Gastroesophageal sphincter (tissue), 4 donors: ENCODE data around the gene TCHHL1. TPM values are rescaled to one million over a fixed set of nuclear protein-coding genes. Genes with fewer than 3 reads are reported as not detected.
A peak's percentile ranks its signal among the peaks of the same experiment; 100 is the strongest.

Source experiments
- ATAC-seq: fragments of 150-250 bp; one replicate; pipeline ENCODE4 v1.9.1; 2016; ENCODE audit warnings: mild to moderate bottlenecking, moderate library complexity
- H3K27ac ChIP-seq, 4 donors: fragments of 200-600 bp; sonication (generic) in 3 of 4; 1 replicate in 3 of 4; 2 replicates in 1 of 4; pipeline ENCODE4 v1.5.1; 2016 to 2019
- H3K27me3 ChIP-seq: fragments of 200-600 bp; sonication (generic); one replicate; pipeline ENCODE4 v1.5.1; 2019
- H3K36me3 ChIP-seq, 2 donors: fragments of 200-600 bp; sonication (generic); one replicate each; pipeline ENCODE4 v1.5.1; 2019; ENCODE audit warnings: control low read depth in 1 of 2
- H3K4me1 ChIP-seq, 3 donors: fragments of 200-600 bp; sonication (generic); 1 replicate in 2 of 3; 2 replicates in 1 of 3; pipeline ENCODE4 v1.5.1; 2016 to 2019; ENCODE audit warnings: control low read depth in 2 of 3
- H3K4me3 ChIP-seq, 2 donors: fragments of 200-600 bp; sonication (generic); one replicate each; pipeline ENCODE4 v1.5.1; 2019; ENCODE audit warnings: mild to moderate bottlenecking in 1 of 2, moderate library complexity in 1 of 2
- H3K9me3 ChIP-seq, 3 donors: fragments of 200-600 bp; sonication (generic); one replicate each; pipeline ENCODE4 v1.5.1; 2017 to 2019; ENCODE audit warnings: control low read depth in 2 of 3
- CTCF ChIP-seq, 4 experiments: fragments of 200-600 bp in 2 of 4; fragments of 450-650 bp in 2 of 4; sonication (generic) in 1 of 4; IDR thresholded peaks; one replicate each; pipeline ENCODE4 v1.5.1; 2017 to 2019; ENCODE audit warnings: antibody characterized with exemption in 4 of 4, mild to moderate bottlenecking in 2 of 4, moderate library complexity in 2 of 4
- EP300 ChIP-seq: sonication (generic); formaldehyde crosslinking; IDR thresholded peaks from one replicate; pipeline ENCODE4 v1.6.1; 2017; ENCODE audit warnings: antibody characterized with exemption, mild to moderate bottlenecking
- POLR2A ChIP-seq, 2 donors: fragments of 450-650 bp; IDR thresholded peaks; one replicate each; pipeline ENCODE4 v1.6.1; 2017; ENCODE audit warnings: antibody characterized with exemption in 2 of 2, mild to moderate bottlenecking in 2 of 2, moderate library complexity in 1 of 2
- POLR2AphosphoS5 ChIP-seq: sonication (generic); formaldehyde crosslinking; IDR thresholded peaks from one replicate; pipeline ENCODE4 v1.6.1; 2017; ENCODE audit warnings: antibody characterized with exemption
- WGBS, 2 donors: methylation state at CpG; one replicate each; pipeline ENCODE4 v1.1.5; 2018; ENCODE audit warnings: low coverage in 1 of 2; 5-methylcytosine and 5-hydroxymethylcytosine counted together
- total RNA-seq, 4 donors: library from RNA; depleted of rRNA; stranded (reverse); fragments of >200 nt; gene quantifications; one replicate each; pipeline ENCODE4 v1.1.0, GENCODE V29; 2016

The TCHHL1 gene
- total RNA-seq, 4 donors from 2014 or later = not detected

GRCh38 chr1:152115344-152115743 is 26.5 kb upstream of the TCHHL1 start, which contains the start of gene TCHH:
TCHH (minus strand) TSS chr1:152115444; CDS start chr1:152114080, 1,364 bp downstream.
- no peak for ATAC-seq
- Histone ChIP-seq H3K36me3 (no peaks in the 10 kb centered on the region), H3K4me3 (no peak within 1 kb of the TSS), H3K27ac (no peak within 1 kb of the TSS), H3K9me3 (no peaks in the 10 kb centered on the region), H3K4me1 (peaks cover 0 to 26% (median 19%) of the 10 kb centered on the region in 3 donors), H3K27me3 (peaks cover 86% of the 10 kb centered on the region)
- 46 to 53% methylated on average over 4 of the region's 4 CpGs for WGBS, 2 donors
- TF ChIP-seq CTCF (IDR thresholded peaks at IDR 0.05) (no peak), EP300 (no peak), POLR2AphosphoS5 (no peak), POLR2A (IDR thresholded peaks at IDR 0.05) (no peak)

- TF ChIP-seq CTCF (IDR thresholded peaks at IDR 0.05) (no peak), POLR2A (IDR thresholded peaks at IDR 0.05) (no peak), POLR2AphosphoS5 (no peak), EP300 (no peak)
- no peak for ATAC-seq
- peaks cover 0 to 49% (median 28%) of the 10 kb centered on the region in 3 donors for H3K4me1 ChIP-seq
- H3K27me3 ChIP-seq = peaks cover 96% of the 10 kb centered on the region
- peaks cover 0 to 14% (median 0%) of the 10 kb centered on the region in 3 donors for H3K9me3 ChIP-seq
- WGBS, 2 donors = 20 to 59% methylated on average over 3 to 13 of the region's 13 CpGs
- H3K36me3 ChIP-seq = no peaks in the 10 kb centered on the region
- H3K4me3 ChIP-seq = no peak overlapping the region
- no peak overlapping the region for H3K27ac ChIP-seq
These were observed 24.1 kb upstream of the TCHHL1 start for GRCh38 chr1:152112885-152113432.

GRCh38 chr1:152112101-152112884 is 23.4 kb upstream of the TCHHL1 start:
- H3K27ac ChIP-seq = no peak overlapping the region
- peaks cover 98% of the 10 kb centered on the region for H3K27me3 ChIP-seq

GRCh38 chr1:152111515-152111968 is 22.7 kb upstream of the TCHHL1 start:
- Histone ChIP-seq H3K9me3 (peaks cover 0 to 23% (median 0%) of the 10 kb centered on the region in 3 donors), H3K36me3 (no peaks in the 10 kb centered on the region), H3K27me3 (peaks cover 100% of the 10 kb centered on the region), H3K4me1 (peaks cover 0 to 55% (median 28%) of the 10 kb centered on the region in 3 donors), H3K4me3 (peak overlapping the region; percentile 15 to 54), H3K27ac (no peak overlapping the region)
- TF ChIP-seq EP300 (no peak), CTCF (IDR thresholded peaks at IDR 0.05) (no peak), POLR2A (IDR thresholded peaks at IDR 0.05) (no peak), POLR2AphosphoS5 (no peak)
- no peak for ATAC-seq
- 1% methylated on average over 37 to 39 of the region's 44 CpGs for WGBS, 2 donors

More at GRCh38 chr1:152112101-152112884, 23.4 kb upstream of the TCHHL1 start:
- Histone ChIP-seq H3K4me1 (peaks cover 0 to 55% (median 28%) of the 10 kb centered on the region in 3 donors), H3K36me3 (no peaks in the 10 kb centered on the region), H3K9me3 (peaks cover 0 to 20% (median 0%) of the 10 kb centered on the region in 3 donors), H3K4me3 (peak overlapping the region in 1 of 2 donors; percentile 54)
- TF ChIP-seq EP300 (no peak), POLR2A (IDR thresholded peaks at IDR 0.05) (no peak), CTCF (IDR thresholded peaks at IDR 0.05) (no peak), POLR2AphosphoS5 (no peak)
- no peak for ATAC-seq
- WGBS, 2 donors = 2 to 3% methylated on average over 26 to 52 of the region's 53 CpGs
